ENCODE measurements around the gene NCF2.

Gene NCF2

DNA sequence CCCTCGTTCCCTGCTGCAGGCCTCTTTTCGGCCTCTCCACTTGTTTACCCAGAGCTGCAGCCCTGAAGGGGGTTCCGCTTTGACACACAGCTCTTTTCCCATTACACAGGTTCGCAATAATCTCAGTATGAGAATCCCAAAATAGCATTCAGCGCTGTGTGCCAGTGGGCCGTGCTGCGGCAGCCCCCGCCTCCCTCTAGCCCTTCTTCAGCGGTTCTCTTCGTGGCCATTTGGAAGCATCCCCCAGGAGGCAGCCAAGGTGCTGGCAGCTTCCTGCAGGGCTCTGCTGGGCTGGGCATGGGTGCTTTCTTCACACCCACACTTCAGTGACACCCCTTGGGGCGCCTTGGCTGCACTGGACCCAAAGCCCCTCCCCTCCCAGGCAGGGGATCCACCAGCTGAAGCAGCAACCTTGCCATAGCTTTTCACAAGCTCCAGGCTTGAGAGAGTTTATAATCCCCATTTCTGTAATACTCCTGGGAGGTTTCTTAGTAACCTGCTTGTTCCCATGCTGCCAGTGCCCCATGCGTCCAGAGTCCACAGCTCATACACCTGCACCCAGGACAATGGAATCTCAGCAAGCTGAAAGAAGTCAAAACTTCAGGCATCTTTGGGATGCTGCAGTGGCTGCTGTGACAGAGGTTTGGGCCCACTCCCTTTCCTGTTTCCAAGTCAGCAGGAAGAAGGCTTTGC lies 8.1 kb downstream of the NCF2 start:
- DNase-seq, result no peak

DNA sequence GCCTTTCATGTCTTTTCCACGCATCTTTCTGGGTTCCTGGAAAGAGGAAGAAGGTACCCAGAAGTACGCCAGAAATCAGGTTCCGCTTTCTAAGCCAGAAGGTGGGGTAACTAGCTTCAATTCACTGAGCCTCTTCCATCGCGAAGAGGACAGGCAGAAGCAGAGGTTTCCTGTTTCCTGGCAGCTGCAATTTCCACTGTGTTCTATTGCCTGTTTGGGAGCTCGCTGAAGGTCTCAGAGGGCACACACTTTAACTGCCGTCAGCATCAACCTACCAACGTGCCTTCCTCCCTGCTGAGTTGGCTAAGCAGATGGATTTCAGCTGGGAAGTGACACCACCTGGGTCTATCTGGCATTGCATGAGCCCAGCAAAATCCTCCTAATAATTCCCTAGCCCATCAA lies 10.0 kb downstream of the NCF2 start:
- DNase-seq, result no peak

DNA sequence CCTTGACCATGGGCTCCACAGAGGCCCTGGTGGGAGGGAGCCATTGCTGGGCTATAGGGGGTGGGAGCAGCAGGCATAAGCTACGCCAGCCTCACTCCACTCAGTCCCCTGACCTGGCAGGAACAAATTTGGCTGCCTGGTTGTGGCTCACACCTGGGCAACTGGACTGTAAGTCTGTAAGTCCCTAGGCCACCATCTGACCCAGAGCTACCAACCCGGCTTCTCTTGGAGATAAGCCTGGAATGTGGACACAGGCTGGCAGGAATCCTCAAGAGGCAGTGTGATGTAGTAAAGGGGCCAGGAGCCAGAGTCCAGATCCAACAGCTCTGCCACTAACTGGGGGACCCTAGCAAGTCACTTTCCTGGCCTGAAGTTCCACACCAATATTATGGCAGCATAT lies 11.4 kb downstream of the NCF2 start:
- no peak for DNase-seq

DNA sequence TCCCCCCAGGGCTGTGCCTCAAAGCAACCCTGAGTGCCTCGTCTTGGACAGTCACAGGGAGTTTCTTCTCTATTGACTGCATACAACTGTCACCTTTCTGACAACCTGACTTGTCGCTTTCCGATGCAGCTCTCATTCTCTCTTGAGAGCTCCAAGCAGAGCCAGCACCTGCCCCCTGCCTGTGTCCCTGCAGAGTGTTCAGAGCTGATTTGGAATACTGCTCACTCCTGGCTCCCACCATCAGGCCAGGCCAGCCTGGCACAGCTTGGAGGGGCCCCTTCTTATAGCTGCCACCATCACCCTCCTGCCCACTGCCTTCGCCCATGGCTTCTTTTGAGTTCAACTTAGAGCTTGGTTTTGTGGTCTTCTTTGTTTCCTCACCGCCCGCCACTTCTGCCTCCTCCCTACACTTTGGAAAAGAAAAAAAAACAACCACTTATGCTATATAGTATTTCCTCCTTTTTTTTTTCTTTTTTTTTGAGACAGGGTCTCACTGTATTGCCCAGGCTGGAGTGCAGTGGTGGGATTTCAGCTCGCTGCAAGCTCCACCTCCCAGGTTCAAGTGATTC lies 12.3 kb downstream of the NCF2 start:
- no peak for DNase-seq

DNA sequence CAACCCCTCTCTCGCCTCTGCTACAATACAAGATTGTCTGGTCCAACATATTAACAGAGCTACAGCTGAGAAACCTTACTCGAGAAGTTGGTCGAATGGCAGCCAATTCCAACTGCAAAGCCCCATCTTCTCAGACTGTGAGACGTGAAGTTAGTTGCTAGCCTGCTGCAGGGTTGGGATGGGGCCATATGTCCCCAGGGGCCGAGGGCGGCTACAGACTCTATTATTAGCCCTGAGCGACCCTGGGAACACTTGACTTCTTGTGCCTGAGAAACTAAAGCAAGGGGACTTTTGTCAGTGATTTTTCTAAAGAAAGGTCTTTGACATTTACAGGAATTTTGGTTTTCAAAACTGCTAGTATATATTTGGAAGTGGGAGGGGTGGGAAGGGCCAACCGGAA lies 13.7 kb downstream of the NCF2 start:
- no peak for DNase-seq

DNA sequence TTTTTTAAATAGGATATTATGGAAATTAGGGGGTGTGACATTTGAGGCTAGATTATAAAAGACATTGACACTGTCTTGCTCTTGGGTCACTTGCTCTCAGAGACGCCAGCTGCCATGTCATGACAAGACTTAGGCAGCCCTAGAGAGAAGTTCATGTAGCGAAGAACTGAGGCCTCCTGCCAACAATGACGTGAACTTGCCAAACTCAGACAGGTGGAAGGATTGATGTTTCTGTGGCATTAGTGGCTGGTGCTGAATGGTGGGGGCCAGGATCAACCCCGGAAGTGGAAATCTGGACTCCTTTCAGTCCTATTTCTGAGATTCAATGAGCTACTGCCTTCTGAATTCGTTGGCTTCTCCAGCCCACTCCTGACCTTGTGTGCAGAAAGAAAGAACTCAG lies 14.7 kb downstream of the NCF2 start:
- no peak for DNase-seq

DNA sequence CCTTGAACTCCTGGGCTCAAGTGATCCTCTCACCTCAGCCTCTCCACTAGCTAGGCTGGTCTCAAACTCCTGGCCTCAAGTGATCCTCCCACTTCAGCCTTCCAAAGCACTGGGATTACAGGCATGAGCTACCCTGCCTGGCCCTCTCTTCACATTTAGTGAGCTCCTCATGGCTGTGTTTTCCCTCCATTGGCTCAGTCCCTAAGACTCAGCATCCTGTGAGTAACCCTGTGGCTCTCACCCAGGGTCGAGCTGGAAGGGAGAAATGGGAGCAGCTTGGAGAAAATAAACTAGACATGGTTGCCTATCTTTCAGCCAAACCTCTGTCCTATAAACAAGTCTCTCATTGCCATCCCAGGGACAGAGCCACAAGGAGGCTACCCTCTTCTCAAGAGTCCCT lies 17.5 kb downstream of the NCF2 start:
- DNase-seq, result no peak

DNA sequence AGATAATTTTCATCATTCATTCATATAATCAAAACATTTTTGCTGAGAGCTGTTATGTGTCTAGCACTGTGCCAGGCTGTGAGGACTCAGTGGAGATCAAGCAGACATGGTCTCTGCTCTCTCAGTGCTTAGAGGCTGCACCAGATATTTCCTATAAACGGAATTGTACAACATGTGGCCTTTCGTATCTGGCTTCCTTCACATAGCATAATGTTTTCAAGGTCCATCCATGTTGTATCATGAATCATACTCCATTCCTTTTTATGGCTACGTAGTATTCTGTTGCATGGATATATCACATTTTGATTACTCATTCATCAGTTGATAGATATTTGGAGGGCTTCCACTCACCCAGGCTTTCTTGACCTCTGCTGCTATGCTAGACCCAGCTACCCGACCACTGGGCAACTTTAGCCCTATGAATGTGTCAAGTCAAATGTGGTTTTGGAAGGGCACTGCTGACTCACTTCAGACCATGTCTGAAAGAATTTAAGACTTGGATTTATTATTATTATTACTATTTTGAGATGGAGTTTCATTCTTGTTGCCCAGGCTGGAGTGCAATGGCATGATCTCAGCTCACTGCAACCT lies 18.5 kb downstream of the NCF2 start:
- no peak for DNase-seq

DNA sequence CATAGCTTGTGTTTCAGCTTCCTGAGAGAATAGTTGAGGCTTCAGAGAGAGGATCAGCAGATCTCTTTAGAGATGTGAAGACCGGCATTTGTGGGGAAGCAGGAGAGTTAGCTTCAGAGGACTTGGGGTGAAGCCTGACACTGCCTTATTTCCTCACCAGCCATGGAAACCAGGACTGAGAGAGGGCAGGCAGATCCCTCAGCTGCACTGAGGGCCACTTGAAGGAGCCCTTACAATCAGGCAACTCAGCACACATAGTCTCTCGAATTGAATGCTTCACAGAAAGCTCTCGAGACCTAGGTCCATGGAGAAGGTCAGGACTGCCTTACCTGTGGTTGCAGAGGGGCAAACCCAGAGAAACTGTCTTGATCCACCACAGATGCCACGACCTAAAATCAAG lies 19.8 kb downstream of the NCF2 start:
- DNase-seq, result no peak

DNA sequence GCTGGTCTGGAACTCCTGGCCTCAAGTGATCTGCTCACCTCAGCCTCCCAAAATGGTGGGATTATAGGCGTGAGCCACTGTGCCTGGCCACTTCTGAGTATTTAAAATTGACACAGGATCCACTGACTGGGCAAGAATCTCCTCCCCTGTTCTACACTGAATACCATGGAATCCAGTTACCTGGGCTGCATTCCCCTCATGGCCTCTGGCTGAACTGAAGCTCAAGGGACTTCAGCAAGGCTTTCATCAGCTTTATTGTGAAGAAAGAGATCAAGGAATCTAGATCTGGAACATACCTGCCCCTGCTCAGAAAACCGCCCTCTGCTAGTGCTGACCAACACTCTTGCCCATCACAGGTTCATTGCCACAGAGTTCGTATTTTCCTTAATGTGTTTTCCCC lies 20.5 kb downstream of the NCF2 start:
- no peak for DNase-seq

DNA sequence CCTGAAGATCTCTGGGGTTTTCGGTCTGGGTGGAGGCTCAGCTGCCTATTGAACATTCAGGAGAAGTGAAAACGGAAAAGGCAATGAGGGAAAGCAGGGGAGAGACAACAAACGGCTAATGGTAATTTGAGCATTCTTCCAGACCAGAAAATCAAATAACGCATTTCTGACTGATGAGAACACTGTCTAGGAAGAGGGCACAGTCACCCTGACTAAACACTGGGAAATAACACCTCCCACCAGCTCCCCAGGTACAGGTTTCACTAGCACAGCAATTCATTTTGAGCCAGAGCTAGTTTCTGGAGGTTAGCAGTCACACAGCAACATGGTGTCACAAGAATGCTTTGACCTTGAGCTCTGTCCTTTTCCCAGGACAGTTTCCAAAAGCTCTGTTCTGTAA lies 21.1 kb downstream of the NCF2 start:
- DNase-seq, result no peak

DNA sequence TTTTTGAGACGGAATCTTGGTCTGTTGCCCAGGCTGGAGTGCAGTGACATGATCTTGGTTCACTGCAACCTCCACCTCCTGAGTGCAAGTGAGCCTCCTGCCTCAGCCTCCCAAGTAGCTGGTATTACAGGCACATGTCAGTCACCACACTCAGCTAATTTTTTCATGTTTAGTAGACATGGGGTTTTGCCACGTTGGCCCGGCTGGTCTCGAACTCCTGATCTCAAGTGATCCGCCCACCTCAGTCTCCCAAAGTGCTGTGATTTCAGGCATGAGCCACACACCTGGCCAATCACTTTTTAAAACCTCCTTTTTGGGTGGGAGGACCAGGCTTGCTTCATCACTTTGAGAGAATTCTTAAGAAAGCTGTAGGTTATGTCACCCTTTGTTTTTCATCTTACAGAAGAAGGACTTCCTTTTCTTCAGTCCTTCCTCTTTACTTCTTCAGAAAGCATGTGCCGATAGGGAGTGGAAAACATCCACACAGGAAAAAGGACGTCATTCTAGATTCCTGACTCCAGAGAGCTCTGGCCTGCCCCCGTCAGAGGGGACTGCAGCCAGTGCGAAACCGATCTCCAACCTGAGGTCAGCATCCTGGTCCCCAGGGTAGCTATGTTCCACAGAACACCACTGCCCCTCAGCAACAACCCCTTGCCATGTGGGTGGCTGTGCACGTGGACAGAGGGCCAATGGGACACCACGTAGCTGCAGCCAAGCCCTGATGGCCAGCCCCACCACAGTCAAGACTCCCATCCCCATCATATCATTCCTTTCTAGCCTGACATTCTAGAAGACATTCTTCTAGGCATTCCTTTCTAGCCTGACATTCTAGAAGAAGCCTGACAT lies 21.9 kb downstream of the NCF2 start:
- no peak for DNase-seq

DNA sequence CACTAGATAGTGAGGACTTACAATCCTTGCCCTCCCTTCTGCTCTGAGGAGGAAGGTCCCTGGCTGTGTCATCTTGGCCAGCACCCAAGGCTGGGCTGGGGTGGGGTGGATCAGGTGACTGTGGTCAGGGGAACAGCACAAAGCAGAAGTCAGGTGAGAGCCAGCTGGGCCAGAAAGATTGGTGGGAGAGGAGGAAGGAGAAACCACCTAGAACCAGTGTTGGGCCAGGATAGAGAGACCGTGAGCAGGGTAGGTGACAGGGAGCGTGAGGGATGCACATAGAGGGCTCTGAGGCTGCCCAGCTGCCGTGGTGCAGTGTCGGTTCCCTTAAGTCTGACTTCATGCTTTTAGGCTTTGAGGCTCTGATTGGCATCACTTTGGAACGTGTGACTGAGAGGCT lies 22.7 kb downstream of the NCF2 start:
- no peak for DNase-seq

DNA sequence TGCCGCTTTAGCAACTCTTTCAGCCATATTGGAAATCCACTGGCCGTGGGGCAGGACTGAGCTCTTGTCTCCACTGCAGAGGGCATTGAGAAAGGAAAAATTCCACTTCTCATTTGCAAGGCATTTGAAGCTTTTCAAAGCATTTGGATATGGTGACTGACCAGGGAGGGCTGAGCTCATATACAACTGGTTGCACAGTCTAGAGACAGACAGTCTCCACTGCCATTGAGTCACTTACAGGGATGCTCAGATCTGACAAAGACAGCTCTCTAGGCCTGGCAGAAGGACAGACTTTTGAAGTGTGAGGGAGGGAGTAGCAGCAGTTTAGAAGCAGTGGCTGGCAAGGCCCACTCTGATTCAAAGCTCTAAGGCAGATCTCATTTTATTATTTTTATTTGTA lies 24.2 kb downstream of the NCF2 start:
- no peak for DNase-seq

DNA sequence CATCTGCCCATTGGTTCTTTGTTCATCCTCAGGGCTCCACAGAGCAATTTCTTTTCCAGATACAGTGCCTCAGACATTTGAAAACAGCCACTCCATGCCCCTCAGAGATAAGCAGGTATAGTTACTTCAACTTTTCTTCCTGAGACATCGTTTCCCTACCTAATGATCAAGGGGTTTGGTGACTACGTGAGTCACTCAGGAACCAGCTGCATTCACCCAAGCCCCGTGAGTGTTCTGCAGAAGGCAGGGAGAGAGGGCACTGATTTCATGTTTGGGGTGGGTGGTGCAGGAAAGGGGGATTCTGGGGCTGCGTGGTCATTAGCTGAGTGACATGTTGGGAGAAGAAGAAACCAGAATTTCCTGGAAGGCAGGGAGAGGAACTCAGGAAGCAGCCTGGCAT lies 25.0 kb downstream of the NCF2 start:
- no peak for DNase-seq

DNA sequence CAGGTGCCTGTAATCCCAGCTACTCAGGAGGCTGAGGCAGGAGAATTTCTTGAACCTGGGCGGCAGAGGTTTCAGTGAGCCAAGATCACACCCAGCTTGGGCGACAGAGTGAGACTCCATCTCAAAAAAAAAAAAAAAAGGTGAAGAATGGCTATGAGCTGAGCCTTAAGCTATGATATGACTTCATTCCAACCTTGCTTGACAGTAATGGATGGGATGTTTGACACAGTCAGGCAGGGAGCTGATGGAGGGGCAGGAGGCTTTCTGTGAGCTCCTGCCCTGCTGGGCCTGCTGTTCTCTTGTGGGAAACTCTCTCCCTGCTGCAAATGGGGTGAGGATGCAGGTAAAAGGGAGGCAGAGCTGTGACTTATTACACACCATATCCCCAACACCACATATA lies 27.6 kb downstream of the NCF2 start:
- no peak for DNase-seq

DNA sequence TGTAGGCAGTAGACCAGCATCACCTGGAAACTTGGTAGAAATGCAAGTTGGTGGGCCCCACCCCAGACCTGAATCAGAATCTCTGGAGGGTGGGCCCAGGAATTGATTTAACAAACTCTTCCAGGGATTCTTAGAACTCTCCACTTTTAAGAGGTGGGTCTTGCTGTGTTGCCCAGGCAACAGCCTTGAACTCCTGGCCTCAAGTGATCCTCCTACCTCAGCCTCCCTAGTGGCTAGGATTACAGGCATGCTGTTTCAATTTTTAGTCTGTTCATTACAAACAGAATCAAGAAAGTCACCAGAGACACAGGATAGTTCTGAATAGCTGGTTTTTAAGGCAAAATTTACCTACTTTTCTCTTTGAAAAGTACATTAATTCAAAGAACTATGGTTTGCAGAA lies 31.2 kb downstream of the NCF2 start:
- no peak for DNase-seq

DNA sequence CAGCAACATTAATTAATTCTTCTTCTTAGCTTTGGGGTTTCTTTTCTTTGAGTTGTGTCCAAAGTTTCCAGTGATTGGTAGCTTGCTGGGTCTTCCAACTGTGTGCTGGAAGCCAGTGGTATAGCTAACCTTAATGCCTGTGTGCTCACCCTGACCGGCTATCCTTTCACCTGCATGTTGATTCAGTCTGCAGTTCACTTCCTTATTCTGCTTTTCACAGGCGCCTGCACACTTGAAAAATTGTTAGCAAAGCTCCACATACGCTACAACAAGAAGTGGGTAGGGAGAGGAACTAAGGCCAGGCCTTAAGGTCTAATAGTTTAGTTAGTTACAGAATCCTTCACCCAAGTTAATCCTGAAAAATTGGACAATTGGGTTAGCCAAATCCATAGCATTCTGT lies 35.7 kb downstream of the NCF2 start:
- no peak for DNase-seq

DNA sequence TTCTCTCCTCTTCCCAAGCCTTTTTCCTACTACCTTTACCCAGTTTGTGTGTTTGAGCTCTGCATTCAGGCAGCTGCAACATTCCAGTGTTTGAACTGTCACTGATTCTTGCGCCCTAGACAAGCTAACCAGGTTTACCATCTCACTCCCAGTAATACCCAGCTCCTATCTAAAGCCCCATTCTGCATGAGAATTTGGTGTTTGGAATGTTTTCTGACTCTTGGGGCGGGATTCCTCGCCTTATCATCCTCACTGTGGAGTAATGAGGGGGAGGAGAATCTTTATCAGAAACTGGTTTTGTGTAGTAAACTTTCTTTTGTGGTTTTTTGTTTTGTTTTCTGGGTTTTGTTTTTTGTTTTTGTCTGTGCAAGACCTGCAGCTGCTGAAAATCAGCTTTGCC lies 36.5 kb downstream of the NCF2 start:
- no peak for DNase-seq

DNA sequence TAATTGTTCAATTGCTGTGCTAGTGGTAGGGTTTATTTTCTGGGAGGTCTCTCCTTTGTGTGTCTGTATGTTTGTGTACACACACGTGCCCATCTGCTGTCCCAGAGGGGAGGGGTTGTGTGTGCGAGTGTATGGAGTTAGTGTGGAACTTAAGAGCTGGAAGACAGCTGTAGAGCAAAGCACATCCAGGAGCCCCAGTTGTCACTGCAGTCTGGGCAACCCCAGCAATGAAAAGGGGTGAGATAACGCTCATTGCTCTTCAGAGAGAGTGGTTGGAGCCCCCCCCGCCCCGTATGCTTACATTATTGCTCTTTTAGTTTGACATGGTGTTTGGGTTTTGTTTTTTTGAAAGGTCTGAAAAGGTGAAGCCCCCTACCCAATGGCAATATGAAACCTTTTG lies 36.9 kb downstream of the NCF2 start:
- no peak for DNase-seq

DNA sequence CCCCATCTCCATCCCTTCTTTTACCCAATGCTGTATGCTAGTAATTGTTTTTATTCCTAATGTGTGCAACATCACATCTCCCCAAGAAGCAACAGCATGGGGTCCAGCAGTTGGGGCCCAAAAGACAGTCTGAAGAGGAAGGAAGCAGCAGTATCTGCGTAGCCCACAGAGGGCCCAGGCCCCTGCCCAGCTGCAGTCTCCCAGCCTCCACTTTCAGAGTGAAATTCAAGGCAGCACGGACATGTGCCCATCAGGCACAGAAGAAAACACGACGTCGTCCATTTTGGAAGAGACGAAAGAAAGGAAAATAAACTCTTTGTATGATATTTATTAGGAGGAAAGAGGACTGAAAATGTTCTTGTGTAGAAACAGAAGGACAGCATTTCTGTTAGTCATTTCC lies 37.4 kb downstream of the NCF2 start:
- DNase-seq, result no peak

DNA sequence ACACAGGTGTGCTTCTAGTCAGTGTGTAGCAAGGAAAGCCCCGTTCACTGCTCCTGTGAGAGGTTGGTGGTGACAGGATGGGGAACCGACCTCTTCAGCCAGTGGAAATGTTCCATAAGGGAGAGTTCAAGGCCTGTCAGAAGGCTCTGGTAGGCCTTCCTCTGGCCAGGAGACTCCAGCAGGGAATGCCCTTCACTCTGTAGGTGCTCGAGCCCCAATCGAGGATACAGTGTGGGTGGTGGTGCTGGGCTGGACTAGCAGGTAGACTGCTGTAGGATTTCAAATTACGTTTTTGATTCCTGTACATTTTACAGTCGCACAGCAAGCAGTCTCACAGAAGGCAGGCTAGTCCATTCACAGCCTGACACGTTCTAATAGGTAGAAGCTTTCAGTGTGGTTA lies 37.8 kb downstream of the NCF2 start:
- no peak for DNase-seq

DNA sequence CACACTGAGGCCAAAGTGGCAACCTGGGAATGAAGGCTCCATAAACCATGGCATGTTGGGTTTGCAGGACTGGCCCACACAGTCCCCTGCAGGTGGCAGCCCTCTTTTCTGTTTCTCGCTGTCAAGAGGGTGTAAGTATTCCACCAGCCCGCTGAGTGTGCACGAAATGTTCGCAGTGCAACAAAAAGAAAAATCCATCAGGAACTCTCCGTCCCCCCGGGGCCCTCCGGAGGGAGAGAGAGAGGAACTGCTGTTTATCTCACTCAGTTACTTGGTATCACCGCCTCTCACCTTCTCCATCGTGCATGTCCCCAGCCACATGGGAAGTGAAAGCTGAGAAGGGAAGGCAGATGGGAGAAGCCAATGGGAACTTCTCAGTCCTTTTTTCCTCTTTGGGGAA lies 38.3 kb downstream of the NCF2 start:
- DNase-seq, result no peak

DNA sequence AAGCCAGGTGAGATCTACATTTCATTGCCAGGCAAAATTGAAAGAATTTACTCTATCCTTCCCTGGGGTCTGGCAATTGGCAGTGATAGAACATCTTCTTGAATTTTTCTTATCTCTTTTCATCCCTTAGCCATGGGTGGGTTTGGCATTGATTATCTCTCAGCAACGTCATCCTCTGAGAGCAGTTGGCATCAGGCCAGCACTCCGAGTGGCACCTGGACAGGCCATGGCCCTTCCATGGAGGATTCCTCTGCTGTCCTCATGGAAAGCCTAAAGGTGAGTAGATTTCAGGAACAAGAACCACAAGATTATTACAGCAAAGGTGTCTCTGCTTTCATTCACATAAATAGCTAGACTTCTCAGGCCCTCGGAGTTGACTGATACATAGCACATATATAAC lies 39.3 kb downstream of the NCF2 start:
- DNase-seq, result no peak

Data from NCI-H1105 treated with DMSO at 0.1 percent for 48 hours (cell line).